GM12878 (cell line): ENCODE measurements around the gene FGGY. TPM values are rescaled to one million over a fixed set of nuclear protein-coding genes. Genes with fewer than 3 reads are reported as not detected.

Source experiments
- ATAC-seq: fragments of 200-7000 bp; cut with Tn5 transposase; 3 replicates; pipeline ENCODE4 v1.9.1; 2020; ENCODE audit warnings: mild to moderate bottlenecking, moderate library complexity
- BruUV-seq: library from RNA; stranded (reverse); fragments of 400-500 nt; replicated peaks from 2 replicates; lab custom pipeline; 2021; lab: Mats Ljungman, UMichigan
- CTCF ChIA-PET: fragments of 300-600 bp; sonication (Branson Sonifier 250); formaldehyde crosslinking; extraction: SDS; loops from one replicate; lab custom pipeline; 2021; ENCODE audit warnings: inconsistent platforms; lab: Yijun Ruan, JAX
- POLR2A ChIA-PET: fragments of 350-600 bp; formaldehyde crosslinking; extraction: SDS; loops from one replicate; lab custom pipeline; 2021; ENCODE audit warnings: inconsistent platforms; lab: Charles Lee
- RAD21 ChIA-PET: fragments of 300-600 bp; sonication (Branson Sonifier 250); formaldehyde crosslinking; loops from one replicate; lab custom pipeline; 2023; ENCODE audit warnings: antibody characterized with exemption; ENCODE audit not compliant: unreplicated experiment; lab: Charles Lee
- SMC1A ChIA-PET: fragments of 300-600 bp; sonication (Branson Sonifier 250); formaldehyde crosslinking; loops from one replicate; lab custom pipeline; 2023; ENCODE audit not compliant: unreplicated experiment, uncharacterized antibody; lab: Charles Lee
- DNase-seq: peaks from one replicate; pipeline ENCODE4 v3.0.0-alpha.2; 2011; ENCODE audit warnings: low read depth, low spot score
- FAIRE-seq: peaks from 3 replicates; lab custom pipeline; 2011; peaks lifted over from hg19 to GRCh38; lab: Jason Lieb, UNC
- H2AFZ ChIP-seq: 2 replicates; pipeline ENCODE4 v1.6.0; 2011; ENCODE audit warnings: low read depth, low read length, control low read depth; ENCODE audit not compliant: control insufficient read depth
- H3K27ac ChIP-seq: 2 replicates; pipeline ENCODE4 v1.5.1; 2011; ENCODE audit warnings: control low read depth; ENCODE audit not compliant: control insufficient read depth, insufficient read depth
- H3K27me3 ChIP-seq, 2 experiments: replicated peaks in 1 of 2; 2 replicates each; pipeline versions ENCODE4 v1.6.0 to v1.6.1; 2011; ENCODE audit warnings: low read length in 1 of 2; ENCODE audit not compliant: control insufficient read depth in 2 of 2, insufficient read depth in 2 of 2
- H3K36me3 ChIP-seq, 2 experiments: 2 replicates each; pipeline ENCODE4 v1.5.1; 2011; ENCODE audit warnings: low read length in 1 of 2; ENCODE audit not compliant: control insufficient read depth in 2 of 2, insufficient read depth in 2 of 2
- H3K4me1 ChIP-seq: 2 replicates; pipeline ENCODE4 v1.6.1; 2011; ENCODE audit warnings: mild to moderate bottlenecking, low read length, moderate library complexity, mixed read lengths; ENCODE audit not compliant: control insufficient read depth, insufficient read depth
- H3K4me2 ChIP-seq: 2 replicates; pipeline ENCODE4 v1.6.0; 2011; ENCODE audit warnings: control low read depth; ENCODE audit not compliant: control insufficient read depth, insufficient read depth
- H3K4me3 ChIP-seq: fragments of 200-600 bp; sonication (generic); 2 replicates; pipeline ENCODE4 v1.5.1; 2016
- H3K79me2 ChIP-seq: 2 replicates; pipeline ENCODE4 v1.6.0; 2011; ENCODE audit warnings: low read length; ENCODE audit not compliant: control insufficient read depth, insufficient read depth
- H3K9ac ChIP-seq: 2 replicates; pipeline ENCODE4 v1.8.0; 2011; ENCODE audit warnings: low read length, control low read depth, mixed read lengths; ENCODE audit not compliant: control insufficient read depth, insufficient read depth
- H3K9me3 ChIP-seq: replicated peaks from 3 replicates; pipeline ENCODE4 v1.5.1; 2011; ENCODE audit warnings: mild to moderate bottlenecking, low read length; ENCODE audit not compliant: control insufficient read depth, insufficient read depth
- H4K20me1 ChIP-seq: 2 replicates; pipeline ENCODE4 v1.6.0; 2011; ENCODE audit not compliant: control insufficient read depth, insufficient read depth
- BMI1 ChIP-seq: fragments of 450-650 bp; IDR thresholded peaks from 2 replicates; pipeline ENCODE4 v1.6.1; 2016; ENCODE audit warnings: mild to moderate bottlenecking, moderate library complexity, borderline replicate concordance
- CEBPB ChIP-seq, 2 experiments: fragments of 150-350 bp in 1 of 2; IDR thresholded peaks; 2 replicates each; pipeline ENCODE4 v1.6.1; 2012 to 2014; ENCODE audit warnings: low read depth in 2 of 2, low read length in 2 of 2, borderline replicate concordance in 1 of 2, inconsistent platforms in 1 of 2
- EED ChIP-seq: sonication (generic); IDR thresholded peaks from 2 replicates; pipeline ENCODE4 v1.6.1; 2016; ENCODE audit warnings: antibody characterized with exemption, low read depth
- IKZF1 ChIP-seq: fragments of 450-650 bp; conservative IDR thresholded peaks from 2 replicates; pipeline ENCODE4 v1.6.1; 2017; ENCODE audit warnings: antibody characterized with exemption, mild to moderate bottlenecking
- IRF4 ChIP-seq: IDR thresholded peaks from 2 replicates; pipeline ENCODE4 v1.6.1; 2011; ENCODE audit warnings: low read depth, low read length
- SMAD1 ChIP-seq: fragments of 450-650 bp; IDR thresholded peaks from 2 replicates; pipeline ENCODE4 v1.6.1; 2018; ENCODE audit warnings: mild to moderate bottlenecking, low read depth; ENCODE audit not compliant: partially characterized antibody
- ZBED1 ChIP-seq: IDR thresholded peaks from 2 replicates; pipeline ENCODE4 v1.6.1; 2016; ENCODE audit warnings: borderline replicate concordance
- ZNF274 ChIP-seq: IDR thresholded peaks from one replicate; pipeline ENCODE4 v1.8.0; 2011; ENCODE audit not compliant: insufficient read length, insufficient read depth
- ZSCAN29 ChIP-seq: fragments of 450-650 bp; IDR thresholded peaks from 2 replicates; pipeline ENCODE4 v1.6.1; 2017; ENCODE audit warnings: mild to moderate bottlenecking, moderate library complexity
- WGBS: methylation state at CpG from one replicate; pipeline ENCODE4 v1.1.6; 2016; ENCODE audit warnings: low lambda C conversion rate; ENCODE audit not compliant: insufficient replicate concordance, insufficient coverage; ENCODE audit errors: missing lambda C conversion rate; 5-methylcytosine and 5-hydroxymethylcytosine counted together
- in situ Hi-C: fragments of 300-500 bp; cut with MboI; formaldehyde crosslinking; loops from 9 replicates; pipeline ENCODE4 v1.14.3; 2018; ENCODE audit warnings: mixed read lengths
- intact Hi-C: fragments of 100-400 bp; cut with micrococcal nuclease; formaldehyde crosslinking; loops from one replicate; pipeline ENCODE4 v1.14.2; 2022; ENCODE audit not compliant: unreplicated experiment
- polyA plus RNA-seq, 11 experiments: library from polyadenylated mRNA; depleted of rRNA in 4 of 11; unstranded in 6 of 11; stranded (reverse) in 5 of 11; fragments of >200 nt; fragmentation: Nextera tagmentation in 4 of 11; fragmentation: Illumina TruSeq in 1 of 11; extraction: Ambion mirVana in 4 of 11; extraction: Trizol in 1 of 11; gene quantifications; 1 replicate in 1 of 11; 2 replicates in 10 of 11; pipeline versions ENCODE4 v1.2.1 to v1.2.3, GENCODE V29; 2011 to 2016; ENCODE audit warnings: inconsistent platforms in 2 of 11, missing spikeins in 2 of 11, low read depth in 1 of 11
- total RNA-seq, 4 experiments: library from RNA; depleted of rRNA in 3 of 4; stranded (reverse); fragments of >200 nt in 3 of 4; fragmentation: Illumina TruSeq in 1 of 4; extraction: Trizol in 1 of 4; gene quantifications; 2 replicates each; pipeline versions ENCODE4 v1.2.1 to v1.2.3, GENCODE V29; 2013 to 2021

The FGGY gene
- total and polyA plus RNA-seq, 10 of the 15 experiments (the other 5 are each of a cell fraction or from before 2014, with no cell fraction given) = 6.2 to 11.9 (median 7.5) TPM

GRCh38 chr1:59738591-59739015 is 441.7 kb downstream of the FGGY start:
- TF ChIP-seq ZSCAN29 (no peak), ZNF274 (no peak), EED (no peak), IRF4 (no peak), BMI1 (no peak), IKZF1 (no peak), CEBPB (IDR thresholded peaks at IDR 0.05; ENCODE audit: borderline replicate concordance in 1 of 2, low read depth in 2 of 2, low read length in 2 of 2) (no peak), ZBED1 (no peak), SMAD1 (no peak)
- H3K4me3 ChIP-seq = no peak overlapping the region
- no peak for ATAC-seq
- H2AFZ ChIP-seq = no peak overlapping the region
- ChIA-PET POLR2A (no interaction called here), RAD21 (interaction anchor here (1.5 kb wide), 1 partner anchor 21 kb away, joined by 5 read pairs; no protein-coding TSS in a partner anchor), CTCF (interaction anchor here (0.9 to 3.2 kb wide), 3 partner anchors 9 to 20 kb away, joined by 3 to 11 read pairs (median 5); no protein-coding TSS in a partner anchor), SMC1A (interaction anchor here (1.0 to 1.9 kb wide), 7 partner anchors 7 to 97 kb away, joined by 3 to 5 read pairs (median 4); no protein-coding TSS in a partner anchor)
- no peaks in the 10 kb centered on the region for H4K20me1 ChIP-seq
- 62% methylated on average over 2 of the region's 2 CpGs for WGBS
- H3K27me3 ChIP-seq = no peaks in the 10 kb centered on the region
- no peak for FAIRE-seq
- intact Hi-C loops = no loop called here
- no peaks in the 10 kb centered on the region for H3K36me3 ChIP-seq
- no peak for DNase-seq
- H3K4me2 ChIP-seq = no peak overlapping the region
- no peaks in the 10 kb centered on the region for H3K4me1 ChIP-seq
- no peaks in the 10 kb centered on the region; the same call in 1 of the 3 replicates for H3K9me3 ChIP-seq
- BruUV-seq = no TSS peak
- in situ Hi-C loops = no loop called here
- H3K79me2 ChIP-seq = no peaks in the 10 kb centered on the region
- H3K9ac ChIP-seq = no peak overlapping the region
- no peak overlapping the region for H3K27ac ChIP-seq
